ENCODE data around the gene RABEP2. TPM values are rescaled to one million over a fixed set of nuclear protein-coding genes. Genes with fewer than 3 reads are reported as not detected.
A peak's percentile ranks its signal among the peaks of the same experiment; 100 is the strongest.
"Not testable (repeated sequence)": the region's sequence is repeated elsewhere in the genome, so short reads cannot be mapped to it uniquely, and the experiment has no call there.

The RABEP2 gene
- polyA plus RNA-seq, 2 donors: 23.5 to 46.9 TPM

DNA sequence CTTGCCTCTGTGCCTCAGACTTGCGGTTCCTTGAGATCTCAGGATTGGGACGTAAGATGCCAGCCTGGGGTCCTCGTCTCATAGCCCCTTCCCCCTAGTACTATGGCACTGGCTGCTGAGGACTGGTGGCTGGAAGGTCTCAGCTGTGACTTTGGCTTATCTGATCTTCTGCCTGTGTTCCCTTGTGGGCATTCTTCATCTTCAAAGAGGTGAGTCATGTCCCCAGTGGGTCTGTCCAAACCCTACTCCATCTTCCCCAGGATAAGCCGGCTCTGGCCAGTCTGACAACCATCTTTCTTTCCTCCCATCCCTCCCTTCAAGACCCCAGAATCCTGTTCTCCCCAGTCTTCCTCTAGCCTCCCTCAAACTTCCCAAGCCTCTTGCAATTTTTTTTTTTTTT lies 10.3 kb upstream of the RABEP2 start:
- H3K27ac ChIP-seq (ENCODE audit: low read depth in 2 of 2, low read length in 1 of 2): no peak overlapping the region
- H3K27me3 ChIP-seq (ENCODE audit: control insufficient read depth in 1 of 2, insufficient read depth in 2 of 2, low read length in 2 of 2): no peaks in the 10 kb centered on the region
- WGBS, 2 donors: 94 to 95% methylated on average over 4 of the region's 4 CpGs
- H3K9me3 ChIP-seq (ENCODE audit: control insufficient read depth in 2 of 2, insufficient read depth in 1 of 2, low read depth in 1 of 2, low read length in 1 of 2): no peaks in the 10 kb centered on the region
- peaks cover 0 to 6% of the 10 kb centered on the region in 2 donors for H3K4me1 ChIP-seq (ENCODE audit: control insufficient read depth in 2 of 2, insufficient read depth in 2 of 2, low read length in 1 of 2)
- H3K36me3 ChIP-seq (ENCODE audit: control insufficient read depth in 2 of 2, insufficient read depth in 2 of 2, low read length in 1 of 2): no peaks in the 10 kb centered on the region
- H3K4me3 ChIP-seq (ENCODE audit: low read depth in 1 of 2, low read length in 2 of 2): no peak overlapping the region

DNA sequence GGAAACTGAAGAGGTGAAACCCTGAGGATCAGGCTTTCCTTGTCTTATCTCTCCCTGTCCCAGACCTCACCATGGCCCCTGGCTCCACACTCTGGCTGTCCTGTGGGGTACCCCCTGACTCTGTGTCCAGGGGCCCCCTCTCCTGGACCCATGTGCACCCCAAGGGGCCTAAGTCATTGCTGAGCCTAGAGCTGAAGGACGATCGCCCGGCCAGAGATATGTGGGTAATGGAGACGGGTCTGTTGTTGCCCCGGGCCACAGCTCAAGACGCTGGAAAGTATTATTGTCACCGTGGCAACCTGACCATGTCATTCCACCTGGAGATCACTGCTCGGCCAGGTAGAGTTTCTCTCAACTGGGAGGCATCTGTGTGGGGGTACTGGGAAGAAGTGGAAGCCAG lies 8.1 kb upstream of the RABEP2 start:
- Histone ChIP-seq H3K4me3 (ENCODE audit: low read depth in 1 of 2, low read length in 2 of 2) (no peak overlapping the region), H3K4me1 (ENCODE audit: control insufficient read depth in 2 of 2, insufficient read depth in 2 of 2, low read length in 1 of 2) (peaks cover 0 to 6% of the 10 kb centered on the region in 2 donors), H3K27ac (ENCODE audit: low read depth in 2 of 2, low read length in 1 of 2) (no peak overlapping the region), H3K9me3 (ENCODE audit: control insufficient read depth in 2 of 2, insufficient read depth in 1 of 2, low read depth in 1 of 2, low read length in 1 of 2) (no peaks in the 10 kb centered on the region), H3K36me3 (ENCODE audit: control insufficient read depth in 2 of 2, insufficient read depth in 2 of 2, low read length in 1 of 2) (no peaks in the 10 kb centered on the region), H3K27me3 (ENCODE audit: control insufficient read depth in 1 of 2, insufficient read depth in 2 of 2, low read length in 2 of 2) (no peaks in the 10 kb centered on the region)
- 64 to 82% methylated on average over 8 of the region's 8 CpGs for WGBS, 2 donors

DNA sequence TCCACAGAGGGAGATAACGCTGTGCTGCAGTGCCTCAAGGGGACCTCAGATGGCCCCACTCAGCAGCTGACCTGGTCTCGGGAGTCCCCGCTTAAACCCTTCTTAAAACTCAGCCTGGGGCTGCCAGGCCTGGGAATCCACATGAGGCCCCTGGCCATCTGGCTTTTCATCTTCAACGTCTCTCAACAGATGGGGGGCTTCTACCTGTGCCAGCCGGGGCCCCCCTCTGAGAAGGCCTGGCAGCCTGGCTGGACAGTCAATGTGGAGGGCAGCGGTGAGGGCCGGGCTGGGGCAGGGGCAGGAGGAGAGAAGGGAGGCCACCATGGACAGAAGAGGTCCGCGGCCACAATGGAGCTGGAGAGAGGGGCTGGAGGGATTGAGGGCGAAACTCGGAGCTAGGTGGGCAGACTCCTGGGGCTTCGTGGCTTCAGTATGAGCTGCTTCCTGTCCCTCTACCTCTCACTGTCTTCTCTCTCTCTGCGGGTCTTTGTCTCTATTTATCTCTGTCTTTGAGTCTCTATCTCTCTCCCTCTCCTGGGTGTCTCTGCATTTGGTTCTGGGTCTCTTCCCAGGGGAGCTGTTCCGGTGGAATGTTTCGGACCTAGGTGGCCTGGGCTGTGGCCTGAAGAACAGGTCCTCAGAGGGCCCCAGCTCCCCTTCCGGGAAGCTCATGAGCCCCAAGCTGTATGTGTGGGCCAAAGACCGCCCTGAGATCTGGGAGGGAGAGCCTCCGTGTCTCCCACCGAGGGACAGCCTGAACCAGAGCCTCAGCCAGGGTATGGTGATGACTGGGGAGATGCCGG lies 7.5 kb upstream of the RABEP2 start:
- H3K36me3 ChIP-seq (ENCODE audit: control insufficient read depth in 2 of 2, insufficient read depth in 2 of 2, low read length in 1 of 2): no peaks in the 10 kb centered on the region
- H3K4me3 ChIP-seq (ENCODE audit: low read depth in 1 of 2, low read length in 2 of 2): no peak overlapping the region
- no peak overlapping the region for H3K27ac ChIP-seq (ENCODE audit: low read depth in 2 of 2, low read length in 1 of 2)
- WGBS, 2 donors: 85 to 86% methylated on average over 20 of the region's 20 CpGs
- no peaks in the 10 kb centered on the region for H3K9me3 ChIP-seq (ENCODE audit: control insufficient read depth in 2 of 2, insufficient read depth in 1 of 2, low read depth in 1 of 2, low read length in 1 of 2)
- peaks cover 0 to 6% of the 10 kb centered on the region in 2 donors for H3K4me1 ChIP-seq (ENCODE audit: control insufficient read depth in 2 of 2, insufficient read depth in 2 of 2, low read length in 1 of 2)
- H3K27me3 ChIP-seq (ENCODE audit: control insufficient read depth in 1 of 2, insufficient read depth in 2 of 2, low read length in 2 of 2): no peaks in the 10 kb centered on the region

DNA sequence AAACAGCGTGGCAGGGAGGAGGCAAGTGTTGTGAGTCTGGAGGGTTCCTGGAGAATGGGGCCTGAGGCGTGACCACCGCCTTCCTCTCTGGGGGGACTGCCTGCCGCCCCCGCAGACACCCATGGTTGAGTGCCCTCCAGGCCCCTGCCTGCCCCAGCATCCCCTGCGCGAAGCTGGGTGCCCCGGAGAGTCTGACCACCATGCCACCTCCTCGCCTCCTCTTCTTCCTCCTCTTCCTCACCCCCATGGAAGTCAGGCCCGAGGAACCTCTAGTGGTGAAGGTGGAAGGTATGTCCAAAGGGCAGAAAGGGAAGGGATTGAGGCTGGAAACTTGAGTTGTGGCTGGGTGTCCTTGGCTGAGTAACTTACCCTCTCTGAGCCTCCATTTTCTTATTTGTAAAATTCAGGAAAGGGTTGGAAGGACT lies 6.8 kb upstream of the RABEP2 start, which contains the start of gene CD19:
Gene CD19, plus strand, starts transcription at position 171 of the 425 bp plus-strand sequence. Its CDS starts 30 bp downstream, at position 201.
- no peaks in the 10 kb centered on the region for H3K9me3 ChIP-seq (ENCODE audit: control insufficient read depth in 2 of 2, insufficient read depth in 1 of 2, low read depth in 1 of 2, low read length in 1 of 2)
- H3K4me3 ChIP-seq (ENCODE audit: low read depth in 1 of 2, low read length in 2 of 2): no peak within 1 kb of the TSS
- H3K4me1 ChIP-seq (ENCODE audit: control insufficient read depth in 2 of 2, insufficient read depth in 2 of 2, low read length in 1 of 2): peaks cover 0 to 6% of the 10 kb centered on the region in 2 donors
- WGBS, 2 donors: 92 to 96% methylated on average over 10 of the region's 10 CpGs
- H3K27ac ChIP-seq (ENCODE audit: low read depth in 2 of 2, low read length in 1 of 2): no peak within 1 kb of the TSS
- no peaks in the 10 kb centered on the region for H3K36me3 ChIP-seq (ENCODE audit: control insufficient read depth in 2 of 2, insufficient read depth in 2 of 2, low read length in 1 of 2)
- no peaks in the 10 kb centered on the region for H3K27me3 ChIP-seq (ENCODE audit: control insufficient read depth in 1 of 2, insufficient read depth in 2 of 2, low read length in 2 of 2)

DNA sequence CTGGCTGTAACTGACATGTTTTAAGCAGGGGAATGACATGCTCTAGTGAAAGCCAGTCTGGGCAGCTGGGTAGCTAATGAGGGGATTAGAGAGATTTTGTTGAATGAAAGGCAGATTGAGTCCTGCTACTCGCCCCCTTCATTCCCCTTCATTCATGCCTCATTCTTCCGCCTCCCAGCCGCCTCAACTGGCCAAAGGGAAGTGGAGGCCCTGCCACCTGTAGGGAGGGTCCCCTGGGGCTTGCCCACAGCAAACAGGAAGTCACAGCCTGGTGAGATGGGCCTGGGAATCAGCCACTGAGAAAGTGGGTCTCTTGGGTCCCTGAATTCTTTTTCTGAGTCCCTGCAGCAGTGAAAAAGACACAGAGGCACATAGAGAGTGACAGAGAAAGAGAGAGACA lies 5.6 kb upstream of the RABEP2 start:
- no peaks in the 10 kb centered on the region for H3K4me1 ChIP-seq (ENCODE audit: control insufficient read depth in 2 of 2, insufficient read depth in 2 of 2, low read length in 1 of 2)
- no peaks in the 10 kb centered on the region for H3K36me3 ChIP-seq (ENCODE audit: control insufficient read depth in 2 of 2, insufficient read depth in 2 of 2, low read length in 1 of 2)
- H3K9me3 ChIP-seq (ENCODE audit: control insufficient read depth in 2 of 2, insufficient read depth in 1 of 2, low read depth in 1 of 2, low read length in 1 of 2): no peaks in the 10 kb centered on the region
- 72 to 75% methylated on average over 3 of the region's 3 CpGs for WGBS, 2 donors
- H3K27me3 ChIP-seq (ENCODE audit: control insufficient read depth in 1 of 2, insufficient read depth in 2 of 2, low read length in 2 of 2): no peaks in the 10 kb centered on the region
- no peak overlapping the region for H3K27ac ChIP-seq (ENCODE audit: low read depth in 2 of 2, low read length in 1 of 2)
- H3K4me3 ChIP-seq (ENCODE audit: low read depth in 1 of 2, low read length in 2 of 2): no peak overlapping the region

DNA sequence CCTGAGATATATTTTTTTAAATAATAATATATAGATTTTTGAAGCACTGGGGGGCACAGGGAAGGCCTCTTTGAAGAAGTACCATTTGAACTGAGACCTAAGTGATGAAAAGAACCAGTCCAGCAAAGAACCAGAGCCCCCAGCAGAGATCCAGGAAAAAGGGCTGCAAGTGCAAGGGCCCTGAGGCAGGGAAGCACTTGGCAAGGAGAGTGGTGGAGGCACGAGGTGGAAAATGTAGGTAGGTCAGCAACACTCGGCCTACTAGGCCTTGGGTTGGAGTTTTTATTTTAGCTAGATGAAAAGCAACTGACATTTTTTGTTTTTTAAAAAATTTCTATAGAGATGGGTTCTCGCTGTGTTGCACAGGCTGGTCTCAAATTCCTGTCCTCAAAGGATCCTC lies 5.2 kb upstream of the RABEP2 start:
- H3K27ac ChIP-seq (ENCODE audit: low read depth in 2 of 2, low read length in 1 of 2): no peak overlapping the region
- no peaks in the 10 kb centered on the region for H3K4me1 ChIP-seq (ENCODE audit: control insufficient read depth in 2 of 2, insufficient read depth in 2 of 2, low read length in 1 of 2)
- H3K36me3 ChIP-seq (ENCODE audit: control insufficient read depth in 2 of 2, insufficient read depth in 2 of 2, low read length in 1 of 2): no peaks in the 10 kb centered on the region
- no peak overlapping the region for H3K4me3 ChIP-seq (ENCODE audit: low read depth in 1 of 2, low read length in 2 of 2)
- H3K9me3 ChIP-seq (ENCODE audit: control insufficient read depth in 2 of 2, insufficient read depth in 1 of 2, low read depth in 1 of 2, low read length in 1 of 2): no peaks in the 10 kb centered on the region
- no peaks in the 10 kb centered on the region for H3K27me3 ChIP-seq (ENCODE audit: control insufficient read depth in 1 of 2, insufficient read depth in 2 of 2, low read length in 2 of 2)
- 81 to 85% methylated on average over 3 of the region's 3 CpGs for WGBS, 2 donors

DNA sequence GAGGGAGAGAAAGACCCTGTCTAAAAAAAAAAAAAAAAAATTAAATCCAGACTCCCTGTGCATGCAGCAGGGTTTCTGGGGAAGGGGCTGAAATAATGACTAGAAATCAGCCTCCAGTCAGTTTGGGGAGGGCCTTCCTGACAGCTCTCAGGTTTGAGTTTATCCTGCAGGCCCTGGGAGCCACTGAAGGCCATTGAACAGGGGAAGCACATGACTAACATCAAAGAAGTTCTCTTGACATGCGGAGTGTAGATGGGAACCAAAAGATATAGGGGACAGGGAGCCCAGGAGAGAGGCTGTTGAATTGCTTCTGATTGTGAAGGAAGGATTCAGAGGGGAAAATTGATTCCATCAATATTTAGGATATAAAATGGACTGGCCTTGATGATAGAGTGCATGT lies 2.8 kb upstream of the RABEP2 start:
- no peak overlapping the region for H3K27ac ChIP-seq (ENCODE audit: low read depth in 2 of 2, low read length in 1 of 2)

DNA sequence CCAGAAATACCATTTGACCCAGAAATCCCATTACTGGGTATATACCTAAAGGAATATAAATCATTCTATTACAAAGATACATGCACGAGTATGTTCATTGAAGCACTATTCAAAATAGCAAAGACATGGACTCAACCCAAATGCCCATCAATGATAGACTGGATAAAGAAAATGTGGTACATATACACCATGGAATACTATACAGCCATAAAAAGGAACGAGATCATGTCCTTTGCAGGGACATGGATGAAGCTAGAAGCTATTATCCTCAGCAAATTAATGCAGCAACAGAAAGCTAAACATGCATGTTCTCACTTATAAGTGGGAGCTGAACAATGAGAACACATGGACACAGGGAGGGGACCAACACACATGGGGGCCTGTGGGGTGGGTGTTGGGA lies 1.2 kb upstream of the RABEP2 start:
- not testable (repeated sequence) for H3K9me3 ChIP-seq (ENCODE audit: control insufficient read depth in 2 of 2, insufficient read depth in 1 of 2, low read depth in 1 of 2, low read length in 1 of 2); H3K4me3 ChIP-seq (ENCODE audit: low read depth in 1 of 2, low read length in 2 of 2); H3K4me1 ChIP-seq (ENCODE audit: control insufficient read depth in 2 of 2, insufficient read depth in 2 of 2, low read length in 1 of 2); H3K27me3 ChIP-seq (ENCODE audit: control insufficient read depth in 1 of 2, insufficient read depth in 2 of 2, low read length in 2 of 2); H3K36me3 ChIP-seq (ENCODE audit: control insufficient read depth in 2 of 2, insufficient read depth in 2 of 2, low read length in 1 of 2); H3K27ac ChIP-seq (ENCODE audit: low read depth in 2 of 2, low read length in 1 of 2)
- 54 to 66% methylated on average over 2 of the region's 2 CpGs for WGBS, 2 donors

More for the DNA sequence above, 2.8 kb upstream of the RABEP2 start:
- Histone ChIP-seq H3K4me1 (ENCODE audit: control insufficient read depth in 2 of 2, insufficient read depth in 2 of 2, low read length in 1 of 2) (no peaks in the 10 kb centered on the region), H3K9me3 (ENCODE audit: control insufficient read depth in 2 of 2, insufficient read depth in 1 of 2, low read depth in 1 of 2, low read length in 1 of 2) (no peaks in the 10 kb centered on the region), H3K4me3 (ENCODE audit: low read depth in 1 of 2, low read length in 2 of 2) (no peak overlapping the region), H3K27me3 (ENCODE audit: control insufficient read depth in 1 of 2, insufficient read depth in 2 of 2, low read length in 2 of 2) (no peaks in the 10 kb centered on the region), H3K36me3 (ENCODE audit: control insufficient read depth in 2 of 2, insufficient read depth in 2 of 2, low read length in 1 of 2) (no peaks in the 10 kb centered on the region)
- WGBS, 2 donors: 79 to 86% methylated on average over 1 of the region's 1 CpG

DNA sequence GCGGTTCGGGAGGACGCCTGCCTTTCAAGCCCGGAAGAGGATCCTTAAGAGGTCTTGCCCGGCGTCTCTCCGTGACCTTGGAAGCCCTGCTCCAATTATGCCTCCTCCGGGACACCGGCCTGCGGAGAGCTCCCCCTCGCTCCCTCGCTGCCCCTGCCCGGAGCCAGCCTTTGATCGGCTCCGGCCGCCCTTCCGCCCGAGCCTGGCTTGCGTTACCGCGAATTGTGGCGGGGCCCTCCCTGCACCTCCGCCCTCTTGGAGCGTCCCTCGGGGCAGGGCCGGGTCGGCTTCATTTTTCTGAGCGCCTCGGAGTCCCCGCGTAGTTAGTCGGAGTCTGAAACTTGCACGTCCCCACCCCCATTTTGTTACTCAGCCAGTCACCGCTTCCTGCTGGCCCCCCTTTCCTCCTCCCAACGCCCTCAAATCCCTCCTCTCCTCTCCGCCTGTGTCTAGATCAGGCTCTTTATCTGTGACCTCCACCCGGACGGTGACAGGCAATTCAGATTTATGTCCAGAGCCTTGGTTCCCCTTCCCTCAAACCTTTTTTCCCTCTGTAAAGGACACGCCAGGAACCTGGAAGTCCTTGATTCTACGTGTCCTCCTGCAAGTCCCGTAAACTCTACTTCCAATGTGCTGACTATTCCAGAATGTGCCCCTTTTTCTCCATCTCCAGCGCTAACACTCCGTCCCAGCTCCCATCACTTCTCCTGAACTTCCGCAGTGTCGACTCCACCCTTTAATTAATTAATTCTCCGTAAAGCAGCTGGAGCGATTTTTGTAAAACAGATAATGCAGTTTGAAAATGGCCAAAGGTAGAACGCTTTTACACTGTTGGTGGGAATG lies 569 bp upstream of the RABEP2 start:
- peak overlapping the region; percentile 88 to 96 for H3K4me3 ChIP-seq (ENCODE audit: low read depth in 1 of 2, low read length in 2 of 2)
- 1% methylated on average over 47 to 48 of the region's 48 CpGs for WGBS, 2 donors
- H3K27me3 ChIP-seq (ENCODE audit: control insufficient read depth in 1 of 2, insufficient read depth in 2 of 2, low read length in 2 of 2): no peaks in the 10 kb centered on the region
- peak overlapping the region; percentile 99 to 100 for H3K27ac ChIP-seq (ENCODE audit: low read depth in 2 of 2, low read length in 1 of 2)
- H3K4me1 ChIP-seq (ENCODE audit: control insufficient read depth in 2 of 2, insufficient read depth in 2 of 2, low read length in 1 of 2): no peaks in the 10 kb centered on the region
- H3K9me3 ChIP-seq (ENCODE audit: control insufficient read depth in 2 of 2, insufficient read depth in 1 of 2, low read depth in 1 of 2, low read length in 1 of 2): no peaks in the 10 kb centered on the region
- peaks cover 0 to 4% of the 10 kb centered on the region in 2 donors for H3K36me3 ChIP-seq (ENCODE audit: control insufficient read depth in 2 of 2, insufficient read depth in 2 of 2, low read length in 1 of 2)
